SIG-M5 (cell line): ENCODE results near the gene NACC2.

Experiments used
- DNase-seq: peaks from one replicate; lab custom pipeline; 2025; lab: John Stamatoyannopoulos, UW

Gene NACC2

DNA sequence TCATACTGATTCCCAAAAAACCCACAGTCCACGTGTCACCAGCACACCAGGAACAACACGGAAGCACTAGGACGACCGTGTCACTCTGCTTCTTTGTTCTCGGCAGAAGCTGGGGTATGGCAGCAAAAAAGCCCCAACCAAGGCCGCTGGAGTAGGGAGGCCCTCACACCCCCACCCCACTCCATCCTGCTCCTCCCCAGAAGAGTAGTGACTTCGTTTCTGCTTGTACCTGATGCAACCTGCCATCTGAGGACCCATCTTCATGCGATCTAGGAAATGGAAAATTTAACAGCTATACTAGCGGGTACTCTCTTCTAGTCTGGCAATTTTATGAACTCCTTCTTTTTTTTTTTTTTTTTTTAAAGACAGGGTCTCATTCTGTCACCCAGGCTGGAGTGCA lies 137.7 kb downstream of the NACC2 start:
- DNase-seq: no peak

DNA sequence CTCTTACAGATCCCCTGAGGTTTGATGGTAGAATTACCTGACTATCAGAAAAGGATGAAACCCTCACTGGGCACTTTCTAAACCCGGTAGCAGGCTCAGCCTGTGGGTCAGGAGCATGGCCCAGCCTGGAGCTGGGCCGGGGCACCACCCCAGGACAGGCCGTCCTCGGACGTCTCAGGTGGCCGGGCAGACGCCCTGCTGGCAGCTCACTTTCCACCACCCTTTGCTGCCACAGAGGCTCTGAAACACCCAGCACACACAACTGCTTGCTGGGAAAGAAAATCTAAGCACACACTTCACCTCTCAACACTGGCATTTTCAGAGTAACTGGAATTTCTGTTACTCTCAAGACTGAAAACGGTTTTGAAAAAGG lies 138.3 kb downstream of the NACC2 start:
- DNase-seq: no peak
